GM12878 (cell line): ENCODE measurements around the gene MOB2. TPM values are rescaled to one million over a fixed set of nuclear protein-coding genes. Genes with fewer than 3 reads are reported as not detected.

Experiments
- ATAC-seq: fragments of 200-7000 bp; cut with Tn5 transposase; 3 replicates; pipeline ENCODE4 v1.9.1; 2020; ENCODE audit warnings: mild to moderate bottlenecking, moderate library complexity
- BruUV-seq: library from RNA; stranded (reverse); fragments of 400-500 nt; replicated peaks from 2 replicates; lab custom pipeline; 2021; lab: Mats Ljungman, UMichigan
- CTCF ChIA-PET: fragments of 300-600 bp; sonication (Branson Sonifier 250); formaldehyde crosslinking; extraction: SDS; loops from one replicate; lab custom pipeline; 2021; ENCODE audit warnings: inconsistent platforms; lab: Yijun Ruan, JAX
- POLR2A ChIA-PET: fragments of 350-600 bp; formaldehyde crosslinking; extraction: SDS; loops from one replicate; lab custom pipeline; 2021; ENCODE audit warnings: inconsistent platforms; lab: Charles Lee
- RAD21 ChIA-PET: fragments of 300-600 bp; sonication (Branson Sonifier 250); formaldehyde crosslinking; loops from one replicate; lab custom pipeline; 2023; ENCODE audit warnings: antibody characterized with exemption; ENCODE audit not compliant: unreplicated experiment; lab: Charles Lee
- SMC1A ChIA-PET: fragments of 300-600 bp; sonication (Branson Sonifier 250); formaldehyde crosslinking; loops from one replicate; lab custom pipeline; 2023; ENCODE audit not compliant: unreplicated experiment, uncharacterized antibody; lab: Charles Lee
- DNase-seq: peaks from one replicate; pipeline ENCODE4 v3.0.0-alpha.2; 2011; ENCODE audit warnings: low read depth, low spot score
- FAIRE-seq: peaks from 3 replicates; lab custom pipeline; 2011; peaks lifted over from hg19 to GRCh38; lab: Jason Lieb, UNC
- H2AFZ ChIP-seq: 2 replicates; pipeline ENCODE4 v1.6.0; 2011; ENCODE audit warnings: low read depth, low read length, control low read depth; ENCODE audit not compliant: control insufficient read depth
- H3K27ac ChIP-seq: 2 replicates; pipeline ENCODE4 v1.5.1; 2011; ENCODE audit warnings: control low read depth; ENCODE audit not compliant: control insufficient read depth, insufficient read depth
- H3K27me3 ChIP-seq, 2 experiments: replicated peaks in 1 of 2; 2 replicates each; pipeline versions ENCODE4 v1.6.0 to v1.6.1; 2011; ENCODE audit warnings: low read length in 1 of 2; ENCODE audit not compliant: control insufficient read depth in 2 of 2, insufficient read depth in 2 of 2
- H3K36me3 ChIP-seq, 2 experiments: 2 replicates each; pipeline ENCODE4 v1.5.1; 2011; ENCODE audit warnings: low read length in 1 of 2; ENCODE audit not compliant: control insufficient read depth in 2 of 2, insufficient read depth in 2 of 2
- H3K4me1 ChIP-seq: 2 replicates; pipeline ENCODE4 v1.6.1; 2011; ENCODE audit warnings: mild to moderate bottlenecking, low read length, moderate library complexity, mixed read lengths; ENCODE audit not compliant: control insufficient read depth, insufficient read depth
- H3K4me2 ChIP-seq: 2 replicates; pipeline ENCODE4 v1.6.0; 2011; ENCODE audit warnings: control low read depth; ENCODE audit not compliant: control insufficient read depth, insufficient read depth
- H3K4me3 ChIP-seq: fragments of 200-600 bp; sonication (generic); 2 replicates; pipeline ENCODE4 v1.5.1; 2016
- H3K79me2 ChIP-seq: 2 replicates; pipeline ENCODE4 v1.6.0; 2011; ENCODE audit warnings: low read length; ENCODE audit not compliant: control insufficient read depth, insufficient read depth
- H3K9ac ChIP-seq: 2 replicates; pipeline ENCODE4 v1.8.0; 2011; ENCODE audit warnings: low read length, control low read depth, mixed read lengths; ENCODE audit not compliant: control insufficient read depth, insufficient read depth
- H3K9me3 ChIP-seq: replicated peaks from 3 replicates; pipeline ENCODE4 v1.5.1; 2011; ENCODE audit warnings: mild to moderate bottlenecking, low read length; ENCODE audit not compliant: control insufficient read depth, insufficient read depth
- H4K20me1 ChIP-seq: 2 replicates; pipeline ENCODE4 v1.6.0; 2011; ENCODE audit not compliant: control insufficient read depth, insufficient read depth
- BACH1 ChIP-seq: fragments of 450-650 bp; IDR thresholded peaks from 2 replicates; pipeline ENCODE4 v1.6.1; 2017; ENCODE audit warnings: mild to moderate bottlenecking, borderline replicate concordance
- BHLHE40 ChIP-seq, 2 experiments: fragments of 450-650 bp in 1 of 2; IDR thresholded peaks; 2 replicates each; pipeline ENCODE4 v1.6.1; 2011 to 2017; ENCODE audit warnings: low read depth in 2 of 2, borderline replicate concordance in 1 of 2, improper control_type of control experiment in 1 of 2, low read length in 1 of 2, mild to moderate bottlenecking in 1 of 2
- CHD4 ChIP-seq: fragments of 200-600 bp; sonication (generic); IDR thresholded peaks from 2 replicates; pipeline ENCODE4 v1.6.1; 2016; ENCODE audit warnings: mild to moderate bottlenecking
- EED ChIP-seq: sonication (generic); IDR thresholded peaks from 2 replicates; pipeline ENCODE4 v1.6.1; 2016; ENCODE audit warnings: antibody characterized with exemption, low read depth
- ETV6 ChIP-seq, 2 experiments: fragments of 450-650 bp in 1 of 2; IDR thresholded peaks in 1 of 2; conservative IDR thresholded peaks in 1 of 2; 2 replicates each; pipeline ENCODE4 v1.6.1; 2014; ENCODE audit warnings: antibody characterized with exemption in 1 of 2, borderline replicate concordance in 1 of 2, low read depth in 1 of 2, mild to moderate bottlenecking in 1 of 2, moderate library complexity in 1 of 2
- EZH2 ChIP-seq: IDR thresholded peaks from 2 replicates; pipeline ENCODE4 v1.6.1; 2012; ENCODE audit warnings: low read depth, mild to moderate bottlenecking, control low read depth, inconsistent platforms, low read length, borderline replicate concordance; ENCODE audit not compliant: control insufficient read depth
- FOXK2 ChIP-seq: fragments of 450-650 bp; IDR thresholded peaks from 2 replicates; pipeline ENCODE4 v1.6.1; 2017; ENCODE audit warnings: mild to moderate bottlenecking, moderate library complexity
- HDAC2 ChIP-seq: fragments of 200-600 bp; sonication (generic); IDR thresholded peaks from 2 replicates; pipeline ENCODE4 v1.6.1; 2017
- IRF4 ChIP-seq: IDR thresholded peaks from 2 replicates; pipeline ENCODE4 v1.6.1; 2011; ENCODE audit warnings: low read depth, low read length
- KDM1A ChIP-seq: fragments of 200-600 bp; sonication (generic); IDR thresholded peaks from 2 replicates; pipeline ENCODE4 v1.6.1; 2016; ENCODE audit warnings: borderline replicate concordance
- KLF5 ChIP-seq: fragments of 450-650 bp; IDR thresholded peaks from 2 replicates; pipeline ENCODE4 v1.6.1; 2014; ENCODE audit warnings: mild to moderate bottlenecking; ENCODE audit not compliant: partially characterized antibody
- NR2C1 ChIP-seq: fragments of 450-650 bp; IDR thresholded peaks from 2 replicates; pipeline ENCODE4 v1.6.1; 2017; ENCODE audit warnings: antibody characterized with exemption, mild to moderate bottlenecking, moderate library complexity
- SREBF2 ChIP-seq: IDR thresholded peaks from 2 replicates; pipeline ENCODE4 v1.6.1; 2012; ENCODE audit warnings: mild to moderate bottlenecking, low read length
- YBX1 ChIP-seq: fragments of 450-650 bp; IDR thresholded peaks from 2 replicates; pipeline ENCODE4 v1.6.1; 2016; ENCODE audit warnings: antibody characterized with exemption
- ZNF217 ChIP-seq: fragments of 450-650 bp; IDR thresholded peaks from 2 replicates; pipeline ENCODE4 v1.6.1; 2017; ENCODE audit warnings: antibody characterized with exemption, mild to moderate bottlenecking
- ZNF384 ChIP-seq: IDR thresholded peaks from 2 replicates; pipeline ENCODE4 v1.6.1; 2012; ENCODE audit warnings: low read depth, mild to moderate bottlenecking, low read length, improper control_type of control experiment, borderline replicate concordance
- WGBS: methylation state at CpG from one replicate; pipeline ENCODE4 v1.1.6; 2016; ENCODE audit warnings: low lambda C conversion rate; ENCODE audit not compliant: insufficient replicate concordance, insufficient coverage; ENCODE audit errors: missing lambda C conversion rate; 5-methylcytosine and 5-hydroxymethylcytosine counted together
- in situ Hi-C: fragments of 300-500 bp; cut with MboI; formaldehyde crosslinking; loops from 9 replicates; pipeline ENCODE4 v1.14.3; 2018; ENCODE audit warnings: mixed read lengths
- intact Hi-C: fragments of 100-400 bp; cut with micrococcal nuclease; formaldehyde crosslinking; loops from one replicate; pipeline ENCODE4 v1.14.2; 2022; ENCODE audit not compliant: unreplicated experiment
- polyA plus RNA-seq, 11 experiments: library from polyadenylated mRNA; depleted of rRNA in 4 of 11; unstranded in 6 of 11; stranded (reverse) in 5 of 11; fragments of >200 nt; fragmentation: Nextera tagmentation in 4 of 11; fragmentation: Illumina TruSeq in 1 of 11; extraction: Ambion mirVana in 4 of 11; extraction: Trizol in 1 of 11; gene quantifications; 1 replicate in 1 of 11; 2 replicates in 10 of 11; pipeline versions ENCODE4 v1.2.1 to v1.2.3, GENCODE V29; 2011 to 2016; ENCODE audit warnings: inconsistent platforms in 2 of 11, missing spikeins in 2 of 11, low read depth in 1 of 11
- total RNA-seq, 4 experiments: library from RNA; depleted of rRNA in 3 of 4; stranded (reverse); fragments of >200 nt in 3 of 4; fragmentation: Illumina TruSeq in 1 of 4; extraction: Trizol in 1 of 4; gene quantifications; 2 replicates each; pipeline versions ENCODE4 v1.2.1 to v1.2.3, GENCODE V29; 2013 to 2021

MOB2 gene
- total and polyA plus RNA-seq, 10 of the 15 experiments (the other 5 are each of a cell fraction or from before 2014, with no cell fraction given), result 0.10 to 34.6 (median 15.5) TPM

DNA sequence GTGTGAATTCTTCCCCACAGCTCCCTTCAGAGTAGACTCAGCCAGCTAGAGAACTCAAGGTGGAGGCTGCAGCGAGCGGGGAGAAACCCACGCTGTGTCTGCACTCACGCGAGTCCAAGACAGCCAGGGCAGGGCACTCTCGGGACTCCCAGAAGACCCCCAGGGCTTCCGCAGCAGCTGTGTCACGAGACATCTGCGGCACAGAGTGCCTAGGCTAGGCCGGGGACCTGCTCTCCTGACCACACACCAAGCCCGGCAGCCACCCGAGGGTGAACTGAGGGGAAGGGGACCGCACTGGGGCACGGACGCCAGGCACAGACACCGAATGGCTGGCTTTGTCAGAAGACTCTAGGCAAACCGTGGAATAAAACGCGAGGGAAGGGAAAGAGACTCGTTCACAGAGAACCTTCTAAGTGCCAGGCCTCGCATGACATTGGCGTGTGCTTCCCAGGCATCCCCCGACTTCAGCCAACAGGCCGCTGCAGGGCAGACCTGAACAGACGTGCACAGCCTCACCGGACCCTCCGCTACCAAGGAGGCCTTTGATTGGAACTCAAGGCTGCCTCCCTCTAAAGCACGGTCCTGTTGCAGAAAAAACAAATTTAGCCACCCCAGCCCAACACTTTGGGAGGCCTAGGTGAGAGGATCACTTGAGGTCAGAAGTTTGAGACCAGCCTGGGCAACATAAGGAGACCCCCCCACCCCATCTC, 18.2 kb upstream of the MOB2 start:
- DNase-seq, result no peak
- Histone ChIP-seq H3K27me3 (no peaks in the 10 kb centered on the region), H3K36me3 (peaks cover 0 to 2% of the 10 kb centered on the region in 2 experiments; a peak in 2 of 4 replicates), H3K9me3 (no peaks in the 10 kb centered on the region; the same call in 2 of the 3 replicates)
- in situ Hi-C loops, result no loop called here
- ChIA-PET RAD21 (no interaction called here), CTCF (no interaction called here)
- TF ChIP-seq IRF4, result no peak
- TF ChIP-seq BACH1, result no peak
- no peak for TF ChIP-seq EED
- TF ChIP-seq NR2C1, result no peak
- no peak for TF ChIP-seq CHD4
- no peak for TF ChIP-seq YBX1
- TF ChIP-seq HDAC2, result no peak
- no peak for TF ChIP-seq KDM1A
- no peak for TF ChIP-seq ZNF384
- no peak for TF ChIP-seq EZH2
- no peak for TF ChIP-seq ETV6 (conservative IDR thresholded peaks at IDR 0.05 in 1 of 2, IDR thresholded peaks at IDR 0.05 in 1 of 2; ENCODE audit: borderline replicate concordance in 1 of 2, low read depth in 1 of 2)
- no peak for TF ChIP-seq KLF5
- TF ChIP-seq FOXK2, result no peak
- no peak for TF ChIP-seq SREBF2
- TF ChIP-seq ZNF217, result no peak
- no peak for TF ChIP-seq BHLHE40 (IDR thresholded peaks at IDR 0.05; ENCODE audit: borderline replicate concordance in 1 of 2, low read depth in 2 of 2, low read length in 1 of 2)
- TF ChIP-seq, all 136 proteins: peak for 0
- Histone ChIP-seq H3K4me3 (no peak overlapping the region), H3K27ac (no peak overlapping the region), H3K4me2 (no peak overlapping the region), H3K9ac (no peak overlapping the region), H3K4me1 (no peaks in the 10 kb centered on the region), H3K79me2 (no peaks in the 10 kb centered on the region; the same call in none of the 2 replicates), H4K20me1 (0 out of 2 replicates have a peak, but pooled peaks cover 3% of the 10 kb centered on the region), H2AFZ (no peak overlapping the region)
- FAIRE-seq (no peak), ATAC-seq (no peak)
- POLR2A ChIA-PET, result no interaction called here
- no TSS peak for BruUV-seq
- 85% methylated on average over 28 of the region's 28 CpGs for WGBS
- intact Hi-C loops, result no loop called here
- SMC1A ChIA-PET, result no interaction called here
